ENCODE results near the gene NR6A1. TPM values are rescaled to one million over a fixed set of nuclear protein-coding genes. Genes with fewer than 3 reads are reported as not detected.

Gene NR6A1
- total RNA-seq, 1 experiment from 2014 or later, result 164 TPM

- ChIA-PET CTCF (interaction anchor here (0.6 to 3.3 kb wide), 2 partner anchors 11 to 60 kb away, joined by 3 to 12 read pairs; no protein-coding TSS in a partner anchor), POLR2A (no interaction called here)
Measured at GRCh38 chr9:124475868-124476690, 295.0 kb downstream of the NR6A1 start.

GRCh38 chr9:124475158-124475867 is 295.8 kb downstream of the NR6A1 start:
- CTCF ChIA-PET, result interaction anchor here (0.6 to 1.6 kb wide), 7 partner anchors 12 to 142 kb away, joined by 3 to 11 read pairs (median 3); no protein-coding TSS in a partner anchor

More at GRCh38 chr9:124475868-124476690, 295.0 kb downstream of the NR6A1 start:
- H3K4me3 Mint-ChIP-seq, result no peak overlapping the region; the same call in 1 of the 2 replicates
- H3K27me3 Mint-ChIP-seq (ENCODE audit: low read depth), result peaks cover 44% of the 10 kb centered on the region
- H3K27ac Mint-ChIP-seq, result no peak overlapping the region
- no peak for TF ChIP-seq IRF1 (CRISPR knock-in tag; IDR thresholded peaks at IDR 0.05)
- no peak for TF ChIP-seq ZNF396 (CRISPR knock-in tag; IDR thresholded peaks at IDR 0.05; ENCODE audit: borderline replicate concordance)
- no peak for TF ChIP-seq MLX (CRISPR knock-in tag; IDR thresholded peaks at IDR 0.05)
- ATAC-seq, result no peak
- peaks cover 21% of the 10 kb centered on the region for H3K4me1 Mint-ChIP-seq
- H3K9me3 Mint-ChIP-seq, result no peaks in the 10 kb centered on the region
- no peaks in the 10 kb centered on the region for H3K36me3 Mint-ChIP-seq
- no peak for DNase-seq (ENCODE audit: low spot score)

GRCh38 chr9:124474151-124474550 is 297.0 kb downstream of the NR6A1 start:
- H3K27ac Mint-ChIP-seq, result no peak overlapping the region
- CTCF ChIA-PET, result interaction anchor here (0.6 to 1.6 kb wide), 9 partner anchors 10 to 149 kb away, joined by 3 to 11 read pairs (median 3); no protein-coding TSS in a partner anchor
- TF ChIP-seq HMGXB4 (CRISPR knock-in tag; IDR thresholded peaks at IDR 0.05), result no peak
- TF ChIP-seq NFATC4 (CRISPR knock-in tag; IDR thresholded peaks at IDR 0.05), result no peak
- no peak for TF ChIP-seq NR2C2 (CRISPR knock-in tag; IDR thresholded peaks at IDR 0.05)
- TF ChIP-seq NR1H2 (CRISPR knock-in tag; IDR thresholded peaks at IDR 0.05), result no peak
- TF ChIP-seq TCF7 (CRISPR knock-in tag; IDR thresholded peaks at IDR 0.05; ENCODE audit: low read depth), result no peak
- no peak for TF ChIP-seq ZNF281 (CRISPR knock-in tag; IDR thresholded peaks at IDR 0.05)
- no peak for TF ChIP-seq MAX (CRISPR knock-in tag; IDR thresholded peaks at IDR 0.05)
- no peak for TF ChIP-seq HMGA2 (CRISPR knock-in tag; IDR thresholded peaks at IDR 0.05)
- TF ChIP-seq IRF2 (CRISPR knock-in tag; IDR thresholded peaks at IDR 0.05; ENCODE audit: borderline replicate concordance, low read depth), result no peak

More at GRCh38 chr9:124475158-124475867, 295.8 kb downstream of the NR6A1 start:
- H3K9me3 Mint-ChIP-seq, result no peaks in the 10 kb centered on the region
- H3K27me3 Mint-ChIP-seq (ENCODE audit: low read depth), result peaks cover 39% of the 10 kb centered on the region
- no peaks in the 10 kb centered on the region for H3K36me3 Mint-ChIP-seq
- H3K4me1 Mint-ChIP-seq, result peaks cover 19% of the 10 kb centered on the region
- POLR2A ChIA-PET, result no interaction called here
- TF ChIP-seq ZNF281 (CRISPR knock-in tag; IDR thresholded peaks at IDR 0.05), result 0 out of 2 replicates have a peak, but pooled peaks have one; percentile 77
- no peak for TF ChIP-seq NR1H2 (CRISPR knock-in tag; IDR thresholded peaks at IDR 0.05)
- H3K4me3 Mint-ChIP-seq, result no peak overlapping the region
- DNase-seq (ENCODE audit: low spot score), result peak; percentile 62
- H3K27ac Mint-ChIP-seq, result no peak overlapping the region
- ATAC-seq, result peak; percentile 46

More at GRCh38 chr9:124474151-124474550, 297.0 kb downstream of the NR6A1 start:
- no peaks in the 10 kb centered on the region for H3K36me3 Mint-ChIP-seq
- ATAC-seq, result no peak
- POLR2A ChIA-PET, result no interaction called here
- DNase-seq (ENCODE audit: low spot score), result no peak
- H3K4me3 Mint-ChIP-seq, result no peak overlapping the region
- H3K27me3 Mint-ChIP-seq (ENCODE audit: low read depth), result peaks cover 28% of the 10 kb centered on the region
- peaks cover 13% of the 10 kb centered on the region for H3K4me1 Mint-ChIP-seq
- no peaks in the 10 kb centered on the region for H3K9me3 Mint-ChIP-seq

Measured in WTC11 (cell line).